ENCODE data around the gene ARPC3. TPM values are rescaled to one million over a fixed set of nuclear protein-coding genes. Genes with fewer than 3 reads are reported as not detected.

ARPC3 gene
- total and polyA plus RNA-seq, 2 experiments from 2014 or later = 94.0 to 245 TPM

DNA sequence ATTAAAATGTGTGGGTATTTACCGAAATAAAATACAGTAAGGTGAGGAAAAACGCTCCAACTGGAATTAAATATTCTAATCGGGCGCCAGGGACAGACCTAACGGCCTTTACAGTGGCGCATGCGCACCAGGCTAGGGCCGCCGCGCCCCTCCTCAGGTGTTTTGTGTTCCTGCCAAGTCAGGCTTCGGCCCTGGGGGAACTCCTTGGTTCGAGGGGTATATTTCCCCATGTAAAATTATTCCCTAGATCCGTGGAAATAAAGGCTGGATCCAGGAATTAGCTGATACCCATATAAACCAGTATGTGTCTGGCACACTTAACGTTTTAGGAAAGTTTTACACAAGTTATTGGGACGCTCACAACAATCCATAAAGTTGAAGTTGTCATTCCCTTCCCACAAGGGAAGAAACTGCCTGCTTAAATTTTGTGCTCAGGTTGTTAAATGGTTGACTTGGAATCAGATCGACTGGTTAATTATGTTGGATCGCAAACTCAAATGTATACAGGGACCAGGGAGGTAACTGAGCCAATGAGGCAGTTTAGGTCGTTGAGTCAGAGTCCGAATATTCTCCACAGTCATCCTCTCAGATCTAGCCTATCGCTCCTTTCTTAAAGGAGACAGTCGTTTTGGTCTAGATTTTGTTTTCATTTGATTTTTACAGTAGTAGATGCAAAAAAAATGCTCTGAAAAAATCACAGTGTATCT is 46.0 kb downstream of the ARPC3 start:
- Histone ChIP-seq H3K9me3 (ENCODE audit: low read depth) (no peaks in the 10 kb centered on the region), H3K27ac (peak overlapping the region; percentile 99), H3K4me3 (peak overlapping the region; percentile 47), H3K36me3 (no peaks in the 10 kb centered on the region), H3K4me1 (ENCODE audit: low read depth) (peaks cover 4% of the 10 kb centered on the region), H3K27me3 (no peaks in the 10 kb centered on the region)
- TF ChIP-seq, protein P1, sequence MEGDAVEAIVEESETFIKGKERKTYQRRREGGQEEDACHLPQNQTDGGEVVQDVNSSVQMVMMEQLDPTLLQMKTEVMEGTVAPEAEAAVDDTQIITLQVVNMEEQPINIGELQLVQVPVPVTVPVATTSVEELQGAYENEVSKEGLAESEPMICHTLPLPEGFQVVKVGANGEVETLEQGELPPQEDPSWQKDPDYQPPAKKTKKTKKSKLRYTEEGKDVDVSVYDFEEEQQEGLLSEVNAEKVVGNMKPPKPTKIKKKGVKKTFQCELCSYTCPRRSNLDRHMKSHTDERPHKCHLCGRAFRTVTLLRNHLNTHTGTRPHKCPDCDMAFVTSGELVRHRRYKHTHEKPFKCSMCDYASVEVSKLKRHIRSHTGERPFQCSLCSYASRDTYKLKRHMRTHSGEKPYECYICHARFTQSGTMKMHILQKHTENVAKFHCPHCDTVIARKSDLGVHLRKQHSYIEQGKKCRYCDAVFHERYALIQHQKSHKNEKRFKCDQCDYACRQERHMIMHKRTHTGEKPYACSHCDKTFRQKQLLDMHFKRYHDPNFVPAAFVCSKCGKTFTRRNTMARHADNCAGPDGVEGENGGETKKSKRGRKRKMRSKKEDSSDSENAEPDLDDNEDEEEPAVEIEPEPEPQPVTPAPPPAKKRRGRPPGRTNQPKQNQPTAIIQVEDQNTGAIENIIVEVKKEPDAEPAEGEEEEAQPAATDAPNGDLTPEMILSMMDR (IDR thresholded peaks at IDR 0.05; ENCODE audit: low read depth, low read length) = no peak
- DNase-seq (ENCODE audit: low read depth in 1 of 2, low spot score in 1 of 2) = peak; percentile 72 to 85

DNA sequence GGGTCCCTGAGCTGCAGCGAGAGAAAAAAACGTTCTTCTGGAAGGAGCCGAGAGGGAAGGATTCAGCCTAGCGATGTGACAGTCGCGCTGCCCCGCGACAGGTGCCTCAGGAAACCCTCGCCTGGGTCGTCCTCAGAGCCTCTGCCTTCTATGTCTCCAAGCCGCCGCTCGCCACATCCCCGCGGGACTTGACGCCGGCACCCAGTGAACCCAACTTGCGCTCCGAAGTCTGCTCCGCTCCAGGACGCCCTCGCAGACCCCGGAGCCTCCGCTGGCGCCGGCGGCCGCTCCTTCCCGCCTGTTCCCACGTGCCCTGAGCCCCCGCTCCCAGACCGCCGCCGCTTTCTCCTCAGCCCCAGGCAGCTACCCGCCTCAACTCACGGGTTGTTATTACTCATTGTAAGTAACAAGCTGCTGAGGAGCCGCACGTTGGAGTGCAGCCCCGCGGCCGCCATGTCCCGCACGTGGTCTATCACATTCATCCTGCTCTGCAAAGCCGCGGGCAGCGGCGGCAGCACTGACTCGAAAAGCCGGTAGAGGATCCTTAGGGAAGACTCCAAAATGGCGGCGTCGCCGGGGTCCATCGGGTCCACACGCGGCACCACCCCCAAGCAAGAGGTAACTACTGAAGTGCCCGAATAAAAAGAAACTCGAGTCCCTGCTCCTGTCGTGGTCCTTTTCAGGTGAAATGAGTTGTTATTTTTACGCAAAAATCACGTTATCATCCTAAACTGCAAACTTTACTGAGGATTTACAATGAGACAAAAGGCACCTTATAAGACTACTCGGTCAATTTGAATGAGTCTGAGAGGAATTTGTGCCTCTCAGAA is 46.8 kb downstream of the ARPC3 start, which contains the start of gene ANAPC7:
TSS of gene ANAPC7 (minus strand) at position 563 of the 830 bp plus-strand sequence. CDS start at position 482, 81 bp downstream.
- TF ChIP-seq, protein P1 (IDR thresholded peaks at IDR 0.05; ENCODE audit: low read depth, low read length) = peak; percentile 11
- Histone ChIP-seq H3K4me1 (ENCODE audit: low read depth) (peaks cover 4% of the 10 kb centered on the region), H3K9me3 (ENCODE audit: low read depth) (no peaks in the 10 kb centered on the region), H3K27ac (peak within 1 kb of the TSS; percentile 99), H3K27me3 (no peaks in the 10 kb centered on the region), H3K36me3 (no peaks in the 10 kb centered on the region), H3K4me3 (peak within 1 kb of the TSS; percentile 47)
- peak; percentile 94 to 96 for DNase-seq (ENCODE audit: low read depth in 1 of 2, low spot score in 1 of 2)

Other genes with a start within 250 kb of the ARPC3 start
- gene ATP2A2, start 169.1 kb downstream of the ARPC3 start, total RNA-seq = 297 and 328 TPM in 2 replicates
- gene ATP2A2, start 169.1 kb downstream of the ARPC3 start, polyA plus RNA-seq = 300 and 400 TPM in 2 replicates
- gene ANAPC7, start 46.6 kb downstream of the ARPC3 start, total RNA-seq = 37.2 and 55.4 TPM in 2 replicates
- 48.2 and 54.6 TPM in 2 replicates for gene ANAPC7, start 46.6 kb downstream of the ARPC3 start, polyA plus RNA-seq
- gene GPN3, start 17.9 kb upstream of the ARPC3 start, total RNA-seq = 9.9 and 18.6 TPM in 2 replicates
- gene GPN3, start 17.9 kb upstream of the ARPC3 start, polyA plus RNA-seq = 48.7 and 57.8 TPM in 2 replicates
- gene FAM216A, start 18.5 kb upstream of the ARPC3 start, total RNA-seq = 41.8 and 43.3 TPM in 2 replicates
- gene FAM216A, start 18.5 kb upstream of the ARPC3 start, polyA plus RNA-seq = 54.3 and 66.4 TPM in 2 replicates
- 57.7 and 70.1 TPM in 2 replicates for gene VPS29, start 51.8 kb upstream of the ARPC3 start, total RNA-seq
- 170 and 179 TPM in 2 replicates for gene VPS29, start 51.8 kb upstream of the ARPC3 start, polyA plus RNA-seq
- 0.21 and 1.1 TPM in 2 replicates for gene RAD9B, start 52.0 kb upstream of the ARPC3 start, total RNA-seq
- 1.5 and 2.3 TPM in 2 replicates for gene RAD9B, start 52.0 kb upstream of the ARPC3 start, polyA plus RNA-seq
- 15.3 and 21.7 TPM in 2 replicates for gene PPTC7, start 133.0 kb upstream of the ARPC3 start, total RNA-seq
- gene PPTC7, start 133.0 kb upstream of the ARPC3 start, polyA plus RNA-seq = 16.3 and 24.8 TPM in 2 replicates
- gene TCTN1, start 163.8 kb upstream of the ARPC3 start, total RNA-seq = 35.1 and 54.1 TPM in 2 replicates
- 49.1 and 70.3 TPM in 2 replicates for gene TCTN1, start 163.8 kb upstream of the ARPC3 start, polyA plus RNA-seq
- 2.9 and 8.7 TPM in 2 replicates for gene HVCN1, start 238.8 kb upstream of the ARPC3 start, total RNA-seq
- gene HVCN1, start 238.8 kb upstream of the ARPC3 start, polyA plus RNA-seq = 3.8 and 6.1 TPM in 2 replicates